Testis (tissue), 2 donors: ENCODE results near the gene CIP2A.

Experiments used
- CTCF ChIP-seq, 3 experiments: fragments of 450-650 bp in 2 of 3; fragments of 200-600 bp in 1 of 3; sonication (generic) in 1 of 3; IDR thresholded peaks; one replicate each; pipeline ENCODE4 v1.5.1; 2016 to 2019; ENCODE audit warnings: antibody characterized with exemption in 3 of 3, mild to moderate bottlenecking in 2 of 3, moderate library complexity in 1 of 3
- POLR2A ChIP-seq: fragments of 450-650 bp; IDR thresholded peaks from one replicate; pipeline ENCODE4 v1.6.1; 2017; ENCODE audit warnings: antibody characterized with exemption, mild to moderate bottlenecking, moderate library complexity

GRCh38 chr3:108554913-108555571 is 34.2 kb downstream of the CIP2A start:
- TF ChIP-seq POLR2A (no peak), CTCF (IDR thresholded peaks at IDR 0.05) (no peak)
